Measurements from ENCODE around the gene PITX1.

PITX1 gene

GRCh38 chr5:135069895-135070657 lies 36.0 kb upstream of the PITX1 start:
- no peak overlapping the region for H3K23ac ChIP-seq (ENCODE audit: low read length)
- no peaks in the 10 kb centered on the region for H3K79me1 ChIP-seq (ENCODE audit: low read length)
- H2AK5ac ChIP-seq (ENCODE audit: low read length) = no peak overlapping the region
- H3K79me2 ChIP-seq (ENCODE audit: control insufficient read depth, insufficient read depth, low read length) = no peaks in the 10 kb centered on the region
- no peak overlapping the region for H2BK5ac ChIP-seq (ENCODE audit: low read length)
- no peak overlapping the region for H3K27ac ChIP-seq (ENCODE audit: low read depth, low read length)
- H3K56ac ChIP-seq (ENCODE audit: low read length) = no peak overlapping the region
- no peak overlapping the region for H4K8ac ChIP-seq (ENCODE audit: low read depth, low read length)
- no peaks in the 10 kb centered on the region for H3K36me3 ChIP-seq (ENCODE audit: control insufficient read depth, insufficient read depth, low read length)
- no peak overlapping the region for H3K9ac ChIP-seq (ENCODE audit: low read length)
- no CpG with 5 or more reads among the region's 19 CpGs for WGBS (ENCODE audit: extremely low coverage, insufficient coverage, low lambda C conversion rate)
- no peaks in the 10 kb centered on the region for H3K27me3 ChIP-seq (ENCODE audit: insufficient read depth, low read length, poor library complexity)
- no peak overlapping the region for H4K5ac ChIP-seq (ENCODE audit: low read length)
- H3K4me2 ChIP-seq (ENCODE audit: low read length) = no peak overlapping the region
- H2BK15ac ChIP-seq (replicated peaks; ENCODE audit: low read depth) = no peak overlapping the region
- H3K4ac ChIP-seq (ENCODE audit: low read depth, low read length) = no peak overlapping the region
- DNase-seq = no peak
- no peak overlapping the region for H3K4me3 ChIP-seq (ENCODE audit: low read length)
- no peaks in the 10 kb centered on the region for H3K4me1 ChIP-seq (ENCODE audit: control insufficient read depth, low read depth, low read length)
- H2BK120ac ChIP-seq (ENCODE audit: low read depth, low read length) = no peak overlapping the region
- no peak overlapping the region for H3K18ac ChIP-seq (ENCODE audit: low read length)

- H3K4ac ChIP-seq (ENCODE audit: low read depth, low read length) = no peak overlapping the region
- no peak overlapping the region for H2BK120ac ChIP-seq (ENCODE audit: low read depth, low read length)
- WGBS (ENCODE audit: extremely low coverage, insufficient coverage, low lambda C conversion rate) = no CpG with 5 or more reads among the region's 15 CpGs
- H2BK5ac ChIP-seq (ENCODE audit: low read length) = no peak overlapping the region
- no peaks in the 10 kb centered on the region for H3K36me3 ChIP-seq (ENCODE audit: control insufficient read depth, insufficient read depth, low read length)
- no peak overlapping the region for H4K8ac ChIP-seq (ENCODE audit: low read depth, low read length)
- H3K79me2 ChIP-seq (ENCODE audit: control insufficient read depth, insufficient read depth, low read length) = no peaks in the 10 kb centered on the region
- H3K56ac ChIP-seq (ENCODE audit: low read length) = no peak overlapping the region
- H3K23ac ChIP-seq (ENCODE audit: low read length) = no peak overlapping the region
- no peak overlapping the region for H3K27ac ChIP-seq (ENCODE audit: low read depth, low read length)
- no peak overlapping the region for H2AK5ac ChIP-seq (ENCODE audit: low read length)
- no peak for DNase-seq
- no peak overlapping the region for H3K4me3 ChIP-seq (ENCODE audit: low read length)
- H3K9ac ChIP-seq (ENCODE audit: low read length) = no peak overlapping the region
- no peaks in the 10 kb centered on the region for H3K27me3 ChIP-seq (ENCODE audit: insufficient read depth, low read length, poor library complexity)
- no peak overlapping the region for H3K18ac ChIP-seq (ENCODE audit: low read length)
- H4K5ac ChIP-seq (ENCODE audit: low read length) = no peak overlapping the region
- no peak overlapping the region for H3K4me2 ChIP-seq (ENCODE audit: low read length)
- no peak overlapping the region for H2BK15ac ChIP-seq (replicated peaks; ENCODE audit: low read depth)
- H3K4me1 ChIP-seq (ENCODE audit: control insufficient read depth, low read depth, low read length) = no peaks in the 10 kb centered on the region
- H3K79me1 ChIP-seq (ENCODE audit: low read length) = no peaks in the 10 kb centered on the region
These were observed 35.2 kb upstream of the PITX1 start for GRCh38 chr5:135069016-135069770.

GRCh38 chr5:135067587-135067986 lies 33.6 kb upstream of the PITX1 start:
- Histone ChIP-seq H2BK5ac (ENCODE audit: low read length) (no peak overlapping the region), H3K79me1 (ENCODE audit: low read length) (no peaks in the 10 kb centered on the region), H3K4me1 (ENCODE audit: control insufficient read depth, low read depth, low read length) (no peaks in the 10 kb centered on the region), H4K8ac (ENCODE audit: low read depth, low read length) (no peak overlapping the region), H3K18ac (ENCODE audit: low read length) (no peak overlapping the region), H3K27me3 (ENCODE audit: insufficient read depth, low read length, poor library complexity) (no peaks in the 10 kb centered on the region), H4K5ac (ENCODE audit: low read length) (no peak overlapping the region), H2BK120ac (ENCODE audit: low read depth, low read length) (no peak overlapping the region), H3K4me3 (ENCODE audit: low read length) (no peak overlapping the region), H3K27ac (ENCODE audit: low read depth, low read length) (no peak overlapping the region), H3K4me2 (ENCODE audit: low read length) (no peak overlapping the region), H3K56ac (ENCODE audit: low read length) (no peak overlapping the region), H2BK15ac (replicated peaks; ENCODE audit: low read depth) (no peak overlapping the region), H3K23ac (ENCODE audit: low read length) (no peak overlapping the region), H3K79me2 (ENCODE audit: control insufficient read depth, insufficient read depth, low read length) (no peaks in the 10 kb centered on the region), H3K36me3 (ENCODE audit: control insufficient read depth, insufficient read depth, low read length) (no peaks in the 10 kb centered on the region), H3K4ac (ENCODE audit: low read depth, low read length) (no peak overlapping the region), H2AK5ac (ENCODE audit: low read length) (no peak overlapping the region), H3K9ac (ENCODE audit: low read length) (no peak overlapping the region)
- no CpG with 5 or more reads among the region's 9 CpGs for WGBS (ENCODE audit: extremely low coverage, insufficient coverage, low lambda C conversion rate)
- DNase-seq = no peak

- H3K36me3 ChIP-seq (ENCODE audit: control insufficient read depth, insufficient read depth, low read length) = no peaks in the 10 kb centered on the region
- WGBS (ENCODE audit: extremely low coverage, insufficient coverage, low lambda C conversion rate) = no CpG with 5 or more reads among the region's 5 CpGs
- no peak overlapping the region for H3K4me3 ChIP-seq (ENCODE audit: low read length)
- no peak overlapping the region for H3K56ac ChIP-seq (ENCODE audit: low read length)
- no peak overlapping the region for H3K18ac ChIP-seq (ENCODE audit: low read length)
- H2BK15ac ChIP-seq (replicated peaks; ENCODE audit: low read depth) = no peak overlapping the region
- H2BK5ac ChIP-seq (ENCODE audit: low read length) = no peak overlapping the region
- no peaks in the 10 kb centered on the region for H3K79me2 ChIP-seq (ENCODE audit: control insufficient read depth, insufficient read depth, low read length)
- no peak overlapping the region for H4K5ac ChIP-seq (ENCODE audit: low read length)
- no peak overlapping the region for H3K27ac ChIP-seq (ENCODE audit: low read depth, low read length)
- H4K8ac ChIP-seq (ENCODE audit: low read depth, low read length) = no peak overlapping the region
- H3K27me3 ChIP-seq (ENCODE audit: insufficient read depth, low read length, poor library complexity) = no peaks in the 10 kb centered on the region
- no peaks in the 10 kb centered on the region for H3K4me1 ChIP-seq (ENCODE audit: control insufficient read depth, low read depth, low read length)
- DNase-seq = no peak
- H2BK120ac ChIP-seq (ENCODE audit: low read depth, low read length) = no peak overlapping the region
- H3K23ac ChIP-seq (ENCODE audit: low read length) = no peak overlapping the region
- H3K9ac ChIP-seq (ENCODE audit: low read length) = no peak overlapping the region
- H3K4me2 ChIP-seq (ENCODE audit: low read length) = no peak overlapping the region
- H2AK5ac ChIP-seq (ENCODE audit: low read length) = no peak overlapping the region
- H3K4ac ChIP-seq (ENCODE audit: low read depth, low read length) = no peak overlapping the region
- no peaks in the 10 kb centered on the region for H3K79me1 ChIP-seq (ENCODE audit: low read length)
These were observed 32.8 kb upstream of the PITX1 start for GRCh38 chr5:135066781-135067180.

GRCh38 chr5:135065306-135066265 lies 31.6 kb upstream of the PITX1 start:
- Histone ChIP-seq H2BK15ac (replicated peaks; ENCODE audit: low read depth) (no peak overlapping the region), H3K36me3 (ENCODE audit: control insufficient read depth, insufficient read depth, low read length) (no peaks in the 10 kb centered on the region), H2AK5ac (ENCODE audit: low read length) (no peak overlapping the region), H3K27ac (ENCODE audit: low read depth, low read length) (no peak overlapping the region), H3K9ac (ENCODE audit: low read length) (no peak overlapping the region), H3K4me3 (ENCODE audit: low read length) (no peak overlapping the region), H3K18ac (ENCODE audit: low read length) (no peak overlapping the region), H2BK5ac (ENCODE audit: low read length) (no peak overlapping the region), H4K8ac (ENCODE audit: low read depth, low read length) (no peak overlapping the region), H3K23ac (ENCODE audit: low read length) (no peak overlapping the region), H3K4me2 (ENCODE audit: low read length) (no peak overlapping the region), H3K56ac (ENCODE audit: low read length) (peak overlapping the region; percentile 15), H4K5ac (ENCODE audit: low read length) (no peak overlapping the region), H3K4ac (ENCODE audit: low read depth, low read length) (no peak overlapping the region), H3K79me1 (ENCODE audit: low read length) (no peaks in the 10 kb centered on the region), H3K79me2 (ENCODE audit: control insufficient read depth, insufficient read depth, low read length) (no peaks in the 10 kb centered on the region), H3K4me1 (ENCODE audit: control insufficient read depth, low read depth, low read length) (no peaks in the 10 kb centered on the region), H3K27me3 (ENCODE audit: insufficient read depth, low read length, poor library complexity) (no peaks in the 10 kb centered on the region), H2BK120ac (ENCODE audit: low read depth, low read length) (no peak overlapping the region)
- WGBS (ENCODE audit: extremely low coverage, insufficient coverage, low lambda C conversion rate) = no CpG with 5 or more reads among the region's 16 CpGs
- DNase-seq = no peak
